Measurements from ENCODE around the gene EFNA5. TPM values are rescaled to one million over a fixed set of nuclear protein-coding genes. Genes with fewer than 3 reads are reported as not detected.

Gene EFNA5
- total and polyA plus RNA-seq, 2 of the 8 experiments (the other 6 are each of a cell fraction or from before 2014, with no cell fraction given), result 9.6 to 21.8 TPM

GRCh38 chr5:107378218-107378899, 292.4 kb downstream of the EFNA5 start:
- Histone ChIP-seq H2BK12ac (ENCODE audit: low read depth, low read length) (no peak overlapping the region), H3K4me1 (replicated peaks in 1 of 4; ENCODE audit: control insufficient read depth in 3 of 4, insufficient read depth in 4 of 4, low read length in 3 of 4) (peaks cover 0 to 7% (median 3%) of the 10 kb centered on the region in 4 experiments; a peak in 3 of 7 replicates), H3K18ac (ENCODE audit: extremely low read depth, low read length) (no peak overlapping the region), H2BK15ac (ENCODE audit: low read length) (no peak overlapping the region), H3K36me3 (ENCODE audit: control insufficient read depth in 2 of 4, insufficient read depth in 4 of 4, low read length in 3 of 4) (no peaks in the 10 kb centered on the region), H3K79me1 (ENCODE audit: low read depth, low read length) (no peaks in the 10 kb centered on the region), H3K4me2 (ENCODE audit: insufficient read depth in 1 of 2, low read depth in 2 of 2, low read length in 2 of 2) (no peak overlapping the region), H3K79me2 (ENCODE audit: control insufficient read depth in 1 of 2, insufficient read depth in 2 of 2, low read length in 2 of 2) (no peaks in the 10 kb centered on the region), H3K23me2 (ENCODE audit: low read depth, low read length) (no peaks in the 10 kb centered on the region), H2BK20ac (ENCODE audit: low read length) (no peak overlapping the region), H3K27me3 (replicated peaks in 1 of 4; ENCODE audit: control insufficient read depth in 3 of 4, extremely low read depth in 1 of 4, insufficient read depth in 3 of 4, low read length in 3 of 4) (no peaks in the 10 kb centered on the region), H4K5ac (ENCODE audit: insufficient read length, low read depth, low read length) (no peak overlapping the region), H2AK5ac (ENCODE audit: low read depth, low read length) (no peak overlapping the region), H4K91ac (replicated peaks; ENCODE audit: insufficient read length, low read length) (no peak overlapping the region), H2BK5ac (ENCODE audit: low read depth, low read length) (no peak overlapping the region), H3K14ac (ENCODE audit: insufficient read length) (no peak overlapping the region), H2AFZ (ENCODE audit: low read length) (no peak overlapping the region), H3K56ac (replicated peaks; ENCODE audit: insufficient read length, low read depth, low read length) (no peak overlapping the region), H3K23ac (ENCODE audit: insufficient read length) (no peak overlapping the region), H4K20me1 (replicated peaks in 1 of 2; ENCODE audit: control insufficient read depth in 1 of 2, insufficient read depth in 2 of 2, low read length in 2 of 2) (no peaks in the 10 kb centered on the region), H3K4me3 (ENCODE audit: extremely low read depth in 1 of 4, insufficient read depth in 2 of 4, low read depth in 3 of 4, low read length in 4 of 4) (no peak overlapping the region), H3K4ac (replicated peaks; ENCODE audit: insufficient read length, low read depth, low read length) (no peak overlapping the region), H2BK120ac (replicated peaks; ENCODE audit: low read depth, low read length) (no peak overlapping the region), H3K9ac (replicated peaks in 1 of 4; ENCODE audit: extremely low read depth in 1 of 4, low read depth in 3 of 4, low read length in 3 of 4) (no peak overlapping the region), H4K8ac (ENCODE audit: extremely low read depth, insufficient read depth, low read length) (no peak overlapping the region), H3K9me3 (ENCODE audit: insufficient read depth in 2 of 2, low read depth in 1 of 2, low read length in 1 of 2) (no peaks in the 10 kb centered on the region), H3K27ac (ENCODE audit: low read depth, low read length) (no peak overlapping the region)
- ChIA-PET POLR2A (ENCODE audit: partially characterized antibody) (interaction anchor here (0.9 kb wide), 1 partner anchor 13 kb away, joined by 3 read pairs; no protein-coding TSS in a partner anchor), CTCF (ENCODE audit: partially characterized antibody) (interaction anchor here (1.3 to 1.4 kb wide), 2 partner anchors 9 kb away, joined by 3 to 5 read pairs; no protein-coding TSS in a partner anchor)
- TF ChIP-seq SP4 (IDR thresholded peaks at IDR 0.05; ENCODE audit: low read length), result no peak
- TF ChIP-seq BRCA1 (IDR thresholded peaks at IDR 0.05; ENCODE audit: low read depth, low read length), result no peak
- TF ChIP-seq RBBP5 (IDR thresholded peaks at IDR 0.05; ENCODE audit: borderline replicate concordance, low read depth, low read length), result no peak
- TF ChIP-seq CREB1 (IDR thresholded peaks at IDR 0.05), result no peak
- 92% methylated on average over 2 of the region's 2 CpGs; no CpG with 5 or more reads in 1 of the 2 experiments for WGBS, 2 experiments (ENCODE audit: extremely low coverage in 1 of 2, insufficient coverage in 1 of 2, insufficient read length in 1 of 2, insufficient replicate concordance in 2 of 2, low coverage in 1 of 2, low lambda C conversion rate in 2 of 2, missing lambda C conversion rate in 1 of 2)
- no peak for FAIRE-seq
- no peak for DNase-seq (ENCODE audit: low read depth in 1 of 2, low spot score in 2 of 2)

All from H1 (cell line).